HUES48 (cell line): ENCODE results near the gene UGT2B15.
A peak's percentile ranks its signal among the peaks of the same experiment; 100 is the strongest.
"Not testable (repeated sequence)": the region's sequence is repeated elsewhere in the genome, so short reads cannot be mapped to it uniquely, and the experiment has no call there.

Source experiments
- H3K27ac ChIP-seq: one replicate; pipeline ENCODE4 v1.7.0; 2013; ENCODE audit warnings: low read depth, low read length, inconsistent platforms
- H3K27me3 ChIP-seq: 2 replicates; pipeline ENCODE4 v1.6.1; 2013; ENCODE audit warnings: mild to moderate bottlenecking, low read length; ENCODE audit not compliant: control insufficient read depth, insufficient read depth
- H3K36me3 ChIP-seq: 2 replicates; pipeline ENCODE4 v1.6.1; 2013; ENCODE audit warnings: low read length; ENCODE audit not compliant: control insufficient read depth, insufficient read depth
- H3K4me1 ChIP-seq: 2 replicates; pipeline ENCODE4 v1.6.1; 2013; ENCODE audit warnings: mild to moderate bottlenecking, low read length; ENCODE audit not compliant: control insufficient read depth, insufficient read depth
- H3K4me3 ChIP-seq: 2 replicates; pipeline ENCODE4 v1.5.1; 2013; ENCODE audit warnings: mild to moderate bottlenecking, low read depth, low read length
- H3K9ac ChIP-seq: 2 replicates; pipeline ENCODE4 v1.6.1; 2013; ENCODE audit warnings: mild to moderate bottlenecking, low read depth, low read length, moderate library complexity
- H3K9me3 ChIP-seq: 2 replicates; pipeline ENCODE4 v1.6.1; 2013; ENCODE audit warnings: low read length; ENCODE audit not compliant: control insufficient read depth, insufficient read depth

The UGT2B15 gene

GRCh38 chr4:68683034-68683433 is 12.6 kb upstream of the UGT2B15 start:
- Histone ChIP-seq H3K27me3 (no peaks in the 10 kb centered on the region), H3K36me3 (no peaks in the 10 kb centered on the region), H3K27ac (no peak overlapping the region), H3K4me1 (no peaks in the 10 kb centered on the region), H3K9ac (no peak overlapping the region), H3K4me3 (no peak overlapping the region), H3K9me3 (peaks cover 10% of the 10 kb centered on the region)

DNA sequence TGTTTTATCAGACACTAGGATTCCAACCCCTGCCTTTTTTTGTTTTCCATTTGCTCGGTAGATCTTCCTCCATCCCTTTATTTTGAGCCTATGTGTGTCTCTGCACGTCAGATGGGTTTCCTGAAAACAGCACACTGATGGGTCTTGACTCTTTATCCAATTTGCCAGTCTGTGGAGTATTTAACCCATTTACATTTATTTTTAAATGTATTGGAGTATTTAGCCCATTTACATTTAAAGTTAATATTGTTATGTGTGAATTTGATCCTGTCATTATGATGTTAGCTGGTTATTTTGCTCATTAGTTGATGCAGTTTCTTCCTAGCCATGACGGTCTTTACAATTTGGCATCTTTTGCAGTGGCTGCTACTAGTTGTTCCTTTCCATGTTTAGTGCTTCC is 10.8 kb upstream of the UGT2B15 start:
- H3K9ac ChIP-seq, H3K4me3 ChIP-seq, H3K27ac ChIP-seq, H3K27me3 ChIP-seq, H3K4me1 ChIP-seq, H3K36me3 ChIP-seq, H3K9me3 ChIP-seq: not testable (repeated sequence)

- H3K9me3 ChIP-seq, result no peaks in the 10 kb centered on the region
- no peaks in the 10 kb centered on the region for H3K36me3 ChIP-seq
- no peak overlapping the region for H3K9ac ChIP-seq
- H3K27me3 ChIP-seq, result no peaks in the 10 kb centered on the region
- no peak overlapping the region for H3K27ac ChIP-seq
- no peaks in the 10 kb centered on the region for H3K4me1 ChIP-seq
- no peak overlapping the region for H3K4me3 ChIP-seq
These were observed 2.7 kb upstream of the UGT2B15 start for GRCh38 chr4:68673143-68673542.

GRCh38 chr4:68671217-68671616 is 765 bp upstream of the UGT2B15 start:
- not testable (repeated sequence) for H3K27me3 ChIP-seq, H3K27ac ChIP-seq, H3K9me3 ChIP-seq, H3K9ac ChIP-seq, H3K4me3 ChIP-seq, H3K4me1 ChIP-seq, H3K36me3 ChIP-seq

- not testable (repeated sequence) for H3K27me3 ChIP-seq, H3K4me3 ChIP-seq, H3K27ac ChIP-seq, H3K36me3 ChIP-seq, H3K4me1 ChIP-seq, H3K9ac ChIP-seq, H3K9me3 ChIP-seq
These were observed 1.8 kb downstream of the UGT2B15 start for GRCh38 chr4:68668537-68669163.

DNA sequence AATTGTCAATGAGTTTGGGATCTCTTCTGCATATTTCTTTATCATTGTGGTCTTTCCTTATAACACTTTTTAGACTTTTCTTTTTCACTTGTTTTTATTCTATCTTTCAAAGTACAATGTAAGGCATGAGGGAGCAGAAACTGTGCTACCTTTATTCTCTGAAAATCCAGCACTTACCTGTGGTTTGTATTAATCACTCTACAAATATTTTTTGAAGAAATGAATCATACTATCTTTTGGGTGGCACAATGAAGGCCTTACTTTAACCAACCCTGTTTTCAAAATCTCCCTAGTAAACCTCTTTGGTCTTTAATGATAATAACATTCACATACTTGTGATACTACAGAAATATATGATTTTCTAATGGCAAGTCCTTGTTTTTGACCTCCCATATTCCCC is 2.9 kb downstream of the UGT2B15 start:
- not testable (repeated sequence) for H3K9me3 ChIP-seq, H3K4me1 ChIP-seq, H3K27me3 ChIP-seq, H3K27ac ChIP-seq, H3K36me3 ChIP-seq, H3K9ac ChIP-seq, H3K4me3 ChIP-seq

GRCh38 chr4:68664721-68665120 is 5.7 kb downstream of the UGT2B15 start:
- H3K4me1 ChIP-seq, H3K4me3 ChIP-seq, H3K27me3 ChIP-seq, H3K27ac ChIP-seq, H3K36me3 ChIP-seq, H3K9me3 ChIP-seq, H3K9ac ChIP-seq: not testable (repeated sequence)

GRCh38 chr4:68662836-68663574 is 7.4 kb downstream of the UGT2B15 start:
- not testable (repeated sequence) for H3K27me3 ChIP-seq, H3K9ac ChIP-seq, H3K36me3 ChIP-seq, H3K4me1 ChIP-seq, H3K9me3 ChIP-seq, H3K4me3 ChIP-seq, H3K27ac ChIP-seq

GRCh38 chr4:68658672-68659071 is 11.8 kb downstream of the UGT2B15 start:
- no peaks in the 10 kb centered on the region for H3K9me3 ChIP-seq
- H3K4me1 ChIP-seq, result peaks cover 11% of the 10 kb centered on the region
- H3K36me3 ChIP-seq, result no peaks in the 10 kb centered on the region
- no peaks in the 10 kb centered on the region for H3K27me3 ChIP-seq
- H3K27ac ChIP-seq, result no peak overlapping the region
- no peak overlapping the region for H3K4me3 ChIP-seq
- H3K9ac ChIP-seq, result no peak overlapping the region

DNA sequence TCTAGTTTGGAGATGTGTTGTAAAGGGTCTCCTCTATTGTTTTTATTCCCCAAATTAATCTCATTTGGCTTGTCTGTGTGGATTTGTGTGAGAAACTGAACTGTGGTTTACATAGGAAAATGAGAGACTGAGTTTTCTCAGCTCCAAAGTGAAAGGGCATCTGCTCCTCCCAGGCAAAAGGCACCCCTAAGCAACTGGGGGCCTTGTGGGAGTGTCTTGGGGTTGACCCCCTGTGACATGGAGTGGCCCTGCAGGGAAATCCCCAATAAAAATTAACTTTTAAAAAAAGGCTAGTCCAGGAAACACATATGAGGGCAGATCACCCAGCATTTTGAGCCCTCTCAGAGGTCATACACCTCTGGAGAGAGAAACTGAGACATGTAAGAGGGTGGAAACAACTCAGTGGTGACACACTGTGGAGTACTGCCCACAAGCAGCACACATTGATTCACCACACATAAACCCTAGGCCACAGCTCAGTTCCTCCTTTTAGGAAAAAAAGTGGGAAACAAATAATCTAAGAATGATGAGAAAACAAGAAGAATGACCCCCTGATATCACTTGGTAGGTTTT is 13.3 kb downstream of the UGT2B15 start:
- peaks cover 11% of the 10 kb centered on the region for H3K4me1 ChIP-seq
- not testable (repeated sequence) for H3K9ac ChIP-seq, H3K27me3 ChIP-seq, H3K36me3 ChIP-seq, H3K9me3 ChIP-seq, H3K4me3 ChIP-seq
- peak overlapping the region; percentile 18 for H3K27ac ChIP-seq

- H3K36me3 ChIP-seq, H3K9ac ChIP-seq: not testable (repeated sequence)
These were observed 13.9 kb downstream of the UGT2B15 start for GRCh38 chr4:68656445-68656973.

More at GRCh38 chr4:68656445-68656973, 13.9 kb downstream of the UGT2B15 start:
- H3K27me3 ChIP-seq, H3K4me3 ChIP-seq, H3K9me3 ChIP-seq: not testable (repeated sequence)
- Histone ChIP-seq H3K27ac (peak overlapping the region; percentile 43), H3K4me1 (peaks cover 11% of the 10 kb centered on the region)
